ENCODE data around the gene DAAM1.

Gene DAAM1

GRCh38 chr14:59267046-59267445, 78.6 kb downstream of the DAAM1 start:
- TF ChIP-seq CTCF (IDR thresholded peaks at IDR 0.05; ENCODE audit: low read depth, low read length) = no peak
- no peak overlapping the region for H3K4me3 ChIP-seq (ENCODE audit: low read depth, low read length)
- DNase-seq (ENCODE audit: low read depth, low spot score) = no peak
- in situ Hi-C loops (cut with HindIII; ENCODE audit: low sequenced_read_pairs) = no loop called here

GRCh38 chr14:59268011-59268410, 79.5 kb downstream of the DAAM1 start:
- TF ChIP-seq CTCF (IDR thresholded peaks at IDR 0.05; ENCODE audit: low read depth, low read length) = no peak
- H3K4me3 ChIP-seq (ENCODE audit: low read depth, low read length) = no peak overlapping the region
- in situ Hi-C loops (cut with HindIII; ENCODE audit: low sequenced_read_pairs) = no loop called here
- no peak for DNase-seq (ENCODE audit: low read depth, low spot score)

- TF ChIP-seq CTCF (IDR thresholded peaks at IDR 0.05; ENCODE audit: low read depth, low read length) = no peak
- in situ Hi-C loops (cut with HindIII; ENCODE audit: low sequenced_read_pairs) = no loop called here
Measured at GRCh38 chr14:59268858-59269257, 80.4 kb downstream of the DAAM1 start.

GRCh38 chr14:59269466-59269865, 81.0 kb downstream of the DAAM1 start:
- in situ Hi-C loops (cut with HindIII; ENCODE audit: low sequenced_read_pairs) = no loop called here
- DNase-seq (ENCODE audit: low read depth, low spot score) = no peak
- H3K4me3 ChIP-seq (ENCODE audit: low read depth, low read length) = no peak overlapping the region
- TF ChIP-seq CTCF (IDR thresholded peaks at IDR 0.05; ENCODE audit: low read depth, low read length) = no peak

More at GRCh38 chr14:59268858-59269257, 80.4 kb downstream of the DAAM1 start:
- no peak overlapping the region for H3K4me3 ChIP-seq (ENCODE audit: low read depth, low read length)
- DNase-seq (ENCODE audit: low read depth, low spot score) = no peak

DNA sequence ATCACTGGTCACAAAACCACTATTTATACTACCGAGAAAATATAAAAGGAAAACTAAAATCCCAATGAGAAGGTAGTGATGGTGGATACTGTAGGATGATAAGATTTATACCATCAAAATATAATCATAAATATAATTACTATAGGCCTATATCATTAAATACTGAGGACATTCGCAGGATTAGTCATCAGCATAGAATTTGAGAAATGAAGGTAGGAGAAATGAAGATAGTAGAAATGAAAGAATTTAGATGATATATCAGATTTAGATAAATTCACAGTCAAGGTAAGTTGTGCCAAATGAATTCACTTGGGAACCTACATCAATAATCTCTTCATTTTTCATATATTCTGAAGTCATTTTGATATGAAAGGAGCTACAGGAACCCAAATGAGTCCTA, 82.8 kb downstream of the DAAM1 start:
- DNase-seq (ENCODE audit: low read depth, low spot score) = no peak
- in situ Hi-C loops (cut with HindIII; ENCODE audit: low sequenced_read_pairs) = no loop called here
- H3K4me3 ChIP-seq (ENCODE audit: low read depth, low read length) = no peak overlapping the region
- TF ChIP-seq CTCF (IDR thresholded peaks at IDR 0.05; ENCODE audit: low read depth, low read length) = no peak

DNA sequence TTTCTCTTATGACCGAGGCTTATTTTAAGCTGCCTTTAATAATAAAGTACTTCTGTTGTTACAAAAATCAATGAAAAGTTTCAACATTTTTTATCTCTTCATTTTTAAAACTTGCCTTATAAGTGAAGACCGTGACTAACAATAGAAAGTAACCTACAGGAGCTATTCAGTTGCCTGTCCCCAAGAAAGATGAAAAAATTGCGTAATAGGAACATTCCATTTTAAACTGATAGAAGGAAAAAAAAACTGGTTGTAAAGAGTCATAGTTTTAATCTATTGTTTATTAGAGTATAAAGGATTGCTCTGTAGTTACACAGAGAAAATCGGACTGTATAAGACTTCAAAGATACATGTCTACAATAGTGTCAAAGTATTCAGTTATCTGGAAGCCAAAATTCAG, 83.3 kb downstream of the DAAM1 start:
- DNase-seq (ENCODE audit: low read depth, low spot score) = no peak
- no peak overlapping the region for H3K4me3 ChIP-seq (ENCODE audit: low read depth, low read length)
- TF ChIP-seq CTCF (IDR thresholded peaks at IDR 0.05; ENCODE audit: low read depth, low read length) = no peak
- in situ Hi-C loops (cut with HindIII; ENCODE audit: low sequenced_read_pairs) = no loop called here

- in situ Hi-C loops (cut with HindIII; ENCODE audit: low sequenced_read_pairs) = no loop called here
- H3K4me3 ChIP-seq (ENCODE audit: low read depth, low read length) = no peak overlapping the region
- no peak for DNase-seq (ENCODE audit: low read depth, low spot score)
- TF ChIP-seq CTCF (IDR thresholded peaks at IDR 0.05; ENCODE audit: low read depth, low read length) = no peak
Measured at GRCh38 chr14:59272633-59273032, 84.2 kb downstream of the DAAM1 start.
